Activated CD4-positive, alpha-beta T cell treated with anti-CD3 and anti-CD28 coated beads for 4 hours (primary cell): ENCODE measurements around the gene EIF4E.
"Not testable (repeated sequence)": the region's sequence is repeated elsewhere in the genome, so short reads cannot be mapped to it uniquely, and the experiment has no call there.

Source experiments
- DNase-seq, 2 donors: peaks; one replicate each; pipeline ENCODE4 v3.0.0-alpha.2; 2020

The EIF4E gene

DNA sequence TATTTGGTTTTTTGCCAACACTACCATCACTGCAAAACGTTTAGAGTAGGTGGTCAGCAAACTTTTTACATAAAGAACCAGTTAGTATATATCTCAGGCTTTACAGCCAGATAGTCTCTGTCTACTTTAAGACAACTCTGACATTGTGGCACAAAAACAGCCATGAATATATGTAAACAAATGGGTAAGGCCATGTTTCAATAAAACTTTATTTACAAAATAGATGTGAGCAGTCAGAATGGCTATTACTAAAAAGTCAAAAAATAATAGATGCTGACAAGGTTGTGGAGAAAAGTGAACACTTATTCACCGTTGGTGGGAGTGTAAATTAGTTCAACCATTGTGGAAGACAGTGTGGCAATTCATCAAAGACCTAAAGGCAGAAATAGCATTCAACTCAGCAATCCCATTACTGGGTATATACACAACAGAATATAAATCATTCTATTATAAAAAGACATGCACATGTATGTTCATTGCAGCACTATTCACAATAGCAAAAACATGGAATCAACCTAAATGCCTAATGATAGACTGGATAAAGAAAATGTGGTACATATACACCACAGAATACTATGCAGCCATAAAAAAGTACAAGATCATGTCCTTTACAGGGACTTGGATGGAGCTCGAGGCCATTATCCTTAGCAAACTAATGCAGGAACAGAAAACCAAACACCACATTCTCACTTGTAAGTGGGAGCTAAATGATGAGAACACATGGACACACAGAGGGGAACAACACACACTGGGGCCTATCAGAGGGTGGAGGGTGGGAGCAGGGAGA lies 56.6 kb downstream of the EIF4E start:
- DNase-seq = not testable (repeated sequence)

- no peak for DNase-seq
Measured at GRCh38 chr4:98867648-98868047, 61.3 kb downstream of the EIF4E start.

DNA sequence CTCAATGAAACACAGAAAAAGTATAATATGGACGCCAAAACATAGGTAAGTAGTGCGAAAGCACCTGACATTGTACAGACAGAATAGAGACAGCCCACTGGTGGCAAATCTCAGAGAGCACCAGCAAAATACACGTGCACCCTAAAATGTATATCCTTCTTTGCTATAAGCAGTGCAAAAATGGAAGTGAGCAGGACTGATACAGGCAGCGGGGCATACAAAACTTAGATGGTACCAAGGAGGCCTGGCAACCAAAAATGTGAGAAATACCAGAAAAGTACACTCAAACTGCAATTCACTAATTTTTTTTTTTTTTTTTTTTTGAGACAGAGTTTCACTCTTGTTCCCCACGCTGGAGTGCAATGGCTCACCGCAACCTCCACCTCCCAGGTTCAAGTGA lies 63.9 kb downstream of the EIF4E start:
- no peak for DNase-seq

DNA sequence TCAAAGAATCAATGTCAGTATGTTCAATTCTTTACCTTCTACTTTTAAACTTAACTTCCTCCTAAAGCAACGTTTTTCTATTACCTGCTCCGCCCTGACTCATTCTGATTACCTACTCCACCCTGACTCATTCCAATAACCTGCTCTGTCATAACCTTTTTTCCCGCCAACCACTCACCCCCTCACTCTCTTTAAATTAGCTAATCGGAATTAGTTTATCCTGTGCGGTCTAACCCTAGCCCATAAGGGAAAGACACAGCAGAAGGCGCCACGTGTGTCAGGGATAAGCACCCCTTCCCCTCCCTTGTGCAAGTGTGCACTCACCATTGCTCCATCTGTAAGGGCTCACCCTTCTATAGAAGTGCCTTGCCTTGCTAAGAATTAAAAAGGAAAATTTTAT lies 64.4 kb downstream of the EIF4E start:
- peak in 1 of 2 donors; percentile 2 for DNase-seq

- DNase-seq = no peak
Measured at GRCh38 chr4:98862371-98862770, 66.6 kb downstream of the EIF4E start.

DNA sequence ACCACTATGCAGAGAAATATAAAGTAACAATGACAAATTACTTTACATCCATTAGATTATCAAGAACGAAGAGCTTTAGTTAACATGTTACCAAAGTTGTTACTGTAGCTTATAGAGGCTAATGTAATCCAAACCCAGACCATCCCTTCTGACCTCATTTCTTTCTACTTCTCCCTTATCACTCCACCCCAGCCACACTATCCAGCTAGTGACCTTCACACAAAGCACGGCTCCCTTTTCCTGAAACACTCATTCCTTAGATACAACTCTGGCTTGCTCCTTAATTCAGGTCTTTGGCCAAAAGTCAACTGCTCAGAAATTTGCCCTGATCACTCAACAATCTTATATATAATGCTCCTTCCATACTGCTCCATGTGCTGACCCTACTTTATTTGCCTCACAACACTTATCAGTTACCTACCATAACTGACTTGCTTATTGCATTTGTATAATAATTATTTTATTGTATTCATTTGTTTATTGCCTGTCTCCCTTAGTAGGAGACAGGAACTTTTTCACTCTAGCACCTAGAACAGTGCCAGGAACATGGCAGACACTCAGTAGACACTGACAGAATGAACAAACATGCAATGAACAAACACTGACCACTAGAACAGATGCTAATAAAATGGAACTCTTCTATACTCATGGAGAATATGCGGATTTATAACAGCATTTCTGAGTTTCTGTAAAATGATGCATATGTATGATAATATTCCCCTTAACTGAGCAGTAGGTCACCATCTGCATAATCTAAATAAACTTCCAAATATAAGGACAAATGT lies 67.6 kb downstream of the EIF4E start:
- no peak for DNase-seq

DNA sequence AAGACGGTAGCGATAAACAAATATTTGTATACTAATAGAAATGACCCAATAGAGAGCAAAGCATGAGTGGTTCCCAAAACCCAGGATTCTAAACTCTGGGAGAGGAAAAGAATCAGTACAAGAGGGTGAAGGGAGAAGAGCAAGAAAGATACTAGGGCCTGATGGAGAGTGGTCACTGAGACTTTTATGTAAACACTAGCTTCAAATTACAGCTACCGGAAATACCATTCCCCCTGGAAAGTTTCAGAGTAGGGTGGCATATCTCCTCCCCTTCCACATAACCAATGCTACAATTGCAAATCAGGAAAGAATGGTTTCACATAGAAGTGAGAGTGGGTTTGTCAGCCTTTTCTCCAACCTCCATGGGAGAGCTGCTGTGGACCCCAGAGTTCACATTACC lies 77.1 kb downstream of the EIF4E start:
- DNase-seq = no peak

DNA sequence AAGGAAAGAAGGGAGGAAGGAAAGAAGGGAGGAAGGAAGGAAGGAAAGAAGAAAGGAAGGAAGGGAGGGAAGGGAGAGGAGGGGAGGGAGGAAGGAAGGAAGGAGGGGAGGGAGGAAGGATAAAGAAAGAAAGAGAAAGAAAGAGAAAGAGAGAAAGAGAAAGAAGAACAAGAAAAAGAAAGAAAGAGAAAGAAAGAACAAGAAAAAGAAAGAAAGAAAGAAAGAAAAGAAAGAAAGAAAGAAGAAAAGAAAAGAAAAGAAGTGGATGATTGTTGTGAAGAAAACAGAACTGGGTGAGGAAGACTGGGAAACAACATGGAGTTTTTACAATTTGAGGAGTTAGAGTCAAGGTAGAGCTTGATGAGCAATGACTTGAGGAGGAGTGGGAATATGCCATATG lies 78.0 kb downstream of the EIF4E start:
- no peak for DNase-seq

DNA sequence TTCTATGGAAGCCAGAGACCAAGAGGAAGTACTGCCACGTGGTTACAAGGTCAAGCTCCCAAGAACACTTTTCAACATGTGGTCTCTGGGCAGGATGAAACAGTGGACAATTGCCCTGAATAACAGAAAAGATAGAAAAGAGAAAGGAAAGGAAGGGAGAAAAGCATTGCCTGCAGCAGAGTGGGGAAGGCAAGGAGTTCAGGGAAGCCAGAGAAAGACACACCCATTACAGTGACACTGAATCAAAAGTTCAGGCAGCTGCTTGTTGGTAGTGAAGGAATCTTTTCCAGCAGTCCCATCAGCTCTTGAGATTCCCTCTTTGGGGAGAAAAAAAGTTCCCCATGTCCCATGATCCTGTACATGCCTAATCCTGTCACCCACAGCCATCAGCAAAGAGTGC lies 80.5 kb downstream of the EIF4E start:
- DNase-seq = no peak

DNA sequence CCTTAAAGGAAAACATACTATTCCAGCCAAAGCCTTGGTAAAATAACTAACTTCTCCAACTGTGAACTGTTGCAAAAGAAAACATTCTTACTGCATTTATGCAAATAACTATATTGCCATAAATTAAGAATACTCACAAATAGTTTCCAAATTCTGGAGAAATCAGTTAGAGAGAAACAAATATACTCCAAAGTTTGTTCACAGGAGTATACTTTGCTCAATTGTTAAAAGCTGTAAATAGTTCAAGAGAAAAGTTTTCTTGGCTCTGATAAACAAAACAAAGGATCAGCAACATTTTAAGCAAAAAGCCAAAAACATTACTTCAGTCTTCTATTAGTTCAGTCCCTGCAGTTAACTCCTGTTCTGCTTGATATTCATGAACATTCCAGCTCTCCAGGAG lies 83.0 kb downstream of the EIF4E start:
- DNase-seq = no peak

GRCh38 chr4:98842917-98843316 lies 86.0 kb downstream of the EIF4E start:
- not testable (repeated sequence) for DNase-seq

DNA sequence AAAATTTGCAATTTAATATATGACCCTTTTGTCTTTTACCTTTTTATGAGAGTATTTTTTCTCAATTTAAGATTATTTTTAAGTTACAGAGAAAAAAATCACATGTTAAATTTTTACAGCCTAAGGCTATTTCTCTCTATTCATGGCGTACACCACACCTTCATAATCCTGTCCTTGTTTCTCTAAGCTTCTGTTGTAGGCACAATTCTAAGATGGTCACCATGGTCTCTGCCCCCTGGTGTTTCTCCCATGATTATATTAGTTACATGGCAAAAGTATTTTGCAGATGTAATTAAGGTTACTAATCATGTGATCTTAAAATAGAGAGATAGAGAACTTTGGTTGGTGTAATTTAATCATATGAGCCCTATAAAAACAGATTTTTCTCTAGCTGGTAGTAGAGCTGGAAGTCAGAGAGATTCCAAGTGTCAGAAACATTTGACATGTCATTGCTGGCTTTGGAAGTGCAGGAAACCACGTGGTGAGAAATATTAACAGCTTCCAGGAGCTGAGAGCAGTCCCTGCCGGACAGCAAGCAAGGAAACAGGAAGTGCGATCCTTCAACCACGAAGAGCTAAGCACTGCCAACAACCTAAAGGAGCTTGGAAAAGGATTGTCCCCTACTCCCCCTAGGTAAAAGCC lies 89.8 kb downstream of the EIF4E start:
- DNase-seq = no peak

- DNase-seq = no peak
Measured at GRCh38 chr4:98838531-98838930, 90.4 kb downstream of the EIF4E start.

- no peak for DNase-seq
Measured at GRCh38 chr4:98833384-98833783, 95.5 kb downstream of the EIF4E start.

GRCh38 chr4:98831036-98831435 lies 97.9 kb downstream of the EIF4E start:
- not testable (repeated sequence) for DNase-seq
